Erythroblast (primary cell): ENCODE measurements around the gene ZFPL1.
A peak's percentile ranks its signal among the peaks of the same experiment; 100 is the strongest.

Experiments used
- DNase-seq, 2 experiments: peaks; one replicate each; lab custom pipeline; 2025; lab: John Stamatoyannopoulos, UW
- GATA1 ChIP-seq: IDR thresholded peaks from 2 replicates; pipeline ENCODE4 v1.6.1; 2011; ENCODE audit warnings: low read depth, mild to moderate bottlenecking, control low read depth, low read length, moderate library complexity
- POLR2A ChIP-seq: IDR thresholded peaks from 2 replicates; pipeline ENCODE4 v1.6.1; 2011; ENCODE audit warnings: mild to moderate bottlenecking, low read length

ZFPL1 gene

GRCh38 chr11:65066805-65067291 is 17.2 kb upstream of the ZFPL1 start:
- TF ChIP-seq GATA1: no peak
- TF ChIP-seq POLR2A: no peak
- no peak for DNase-seq

DNA sequence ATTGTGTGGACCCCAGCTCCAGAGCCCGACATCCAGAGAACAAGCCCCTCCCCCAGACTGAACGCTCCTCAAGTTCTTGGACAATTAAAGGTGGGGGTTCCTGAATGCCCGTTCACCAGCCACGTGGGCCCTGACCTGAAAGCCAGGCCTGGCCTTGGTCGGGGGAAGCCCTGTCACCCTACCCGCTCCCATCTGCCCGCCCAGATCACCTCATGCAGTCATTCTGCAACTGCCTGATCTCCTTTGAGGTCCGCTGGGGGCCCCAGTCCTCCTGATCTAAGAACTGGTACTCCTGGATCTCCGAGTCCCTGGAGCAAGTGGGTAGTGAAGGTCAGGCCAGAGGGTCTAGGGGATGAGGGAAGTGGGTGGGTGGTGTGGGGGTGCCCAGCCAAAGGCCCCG is 16.6 kb upstream of the ZFPL1 start:
- no peak for TF ChIP-seq POLR2A
- TF ChIP-seq GATA1: no peak
- no peak for DNase-seq

DNA sequence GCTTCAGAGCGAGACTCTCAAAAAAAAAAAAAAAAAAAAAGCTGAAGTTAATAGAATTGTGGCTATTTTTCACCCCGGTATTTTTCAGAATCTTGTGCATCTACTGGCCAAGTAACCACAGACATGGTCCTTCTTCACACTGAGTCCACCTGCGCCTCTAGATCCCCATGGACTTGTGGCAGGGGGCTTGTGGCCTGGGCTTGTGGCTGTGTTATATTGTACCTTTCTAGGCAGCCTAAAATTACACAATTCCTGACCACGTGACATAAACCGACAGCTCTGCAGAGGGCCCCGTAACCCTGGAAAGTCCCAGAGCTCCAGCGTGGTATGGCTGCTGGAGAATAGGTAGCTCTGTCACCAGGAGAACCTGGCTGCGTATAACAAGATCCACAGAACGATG is 14.8 kb upstream of the ZFPL1 start:
- DNase-seq: no peak
- TF ChIP-seq GATA1 (no peak), POLR2A (no peak)

- DNase-seq: no peak
- TF ChIP-seq POLR2A (no peak), GATA1 (no peak)
Observed at GRCh38 chr11:65071907-65072630, 12.0 kb upstream of the ZFPL1 start.

GRCh38 chr11:65072631-65072966 is 11.4 kb upstream of the ZFPL1 start:
- TF ChIP-seq POLR2A: no peak

GRCh38 chr11:65077451-65077850 is 6.6 kb upstream of the ZFPL1 start:
- no peak for TF ChIP-seq GATA1
- TF ChIP-seq POLR2A: no peak

More at GRCh38 chr11:65072631-65072966, 11.4 kb upstream of the ZFPL1 start:
- no peak for DNase-seq

GRCh38 chr11:65078151-65078550 is 5.9 kb upstream of the ZFPL1 start:
- DNase-seq: peak; percentile 60 to 66
- TF ChIP-seq POLR2A (no peak), GATA1 (no peak)

More at GRCh38 chr11:65077451-65077850, 6.6 kb upstream of the ZFPL1 start:
- no peak for DNase-seq

- no peak for TF ChIP-seq GATA1
- TF ChIP-seq POLR2A: no peak
- no peak for DNase-seq
Observed at GRCh38 chr11:65078786-65079342, 5.2 kb upstream of the ZFPL1 start.

- DNase-seq: peak; percentile 43 to 62
- TF ChIP-seq GATA1 (no peak), POLR2A (no peak)
Observed at GRCh38 chr11:65083134-65083833, 738 bp upstream of the ZFPL1 start.

DNA sequence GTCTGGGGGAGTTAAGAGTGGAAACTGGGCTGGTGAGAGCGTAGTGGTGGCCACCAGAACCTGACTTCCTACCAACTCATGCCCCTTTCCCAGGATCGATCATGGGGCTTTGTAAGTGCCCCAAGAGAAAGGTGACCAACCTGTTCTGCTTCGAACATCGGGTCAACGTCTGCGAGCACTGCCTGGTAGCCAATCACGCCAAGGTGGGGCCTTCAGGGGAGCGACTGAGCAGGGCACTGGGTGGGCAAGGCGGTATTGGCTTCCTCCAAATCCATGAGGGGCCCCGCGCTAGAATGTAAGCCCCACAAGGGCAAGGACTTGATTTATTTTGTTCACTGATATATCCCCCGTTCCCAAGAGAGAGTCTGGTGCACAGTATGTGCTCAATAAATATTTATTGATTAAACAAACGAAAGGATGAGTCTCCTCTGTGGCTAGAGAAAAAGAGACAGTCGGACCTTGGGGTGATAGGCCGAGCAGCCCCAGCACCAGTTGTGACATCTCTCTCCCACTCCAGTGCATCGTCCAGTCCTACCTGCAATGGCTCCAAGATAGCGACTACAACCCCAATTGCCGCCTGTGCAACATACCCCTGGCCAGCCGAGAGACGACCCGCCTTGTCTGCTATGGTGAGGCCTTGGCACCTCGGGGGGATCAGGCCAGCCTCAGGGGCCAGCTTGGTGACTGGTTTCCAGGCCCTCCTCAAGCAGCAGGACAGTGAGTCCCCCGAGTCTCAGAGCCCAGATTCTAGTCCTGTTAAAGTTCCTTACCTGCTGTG is 765 bp downstream of the ZFPL1 start:
- DNase-seq: no peak
- TF ChIP-seq POLR2A (no peak), GATA1 (no peak)

- DNase-seq: no peak
- TF ChIP-seq POLR2A: no peak
- no peak for TF ChIP-seq GATA1
Observed at GRCh38 chr11:65085446-65085845, 1.4 kb downstream of the ZFPL1 start.

- TF ChIP-seq GATA1 (no peak), POLR2A (no peak)
- no peak for DNase-seq
Observed at GRCh38 chr11:65086809-65087208, 2.8 kb downstream of the ZFPL1 start.

DNA sequence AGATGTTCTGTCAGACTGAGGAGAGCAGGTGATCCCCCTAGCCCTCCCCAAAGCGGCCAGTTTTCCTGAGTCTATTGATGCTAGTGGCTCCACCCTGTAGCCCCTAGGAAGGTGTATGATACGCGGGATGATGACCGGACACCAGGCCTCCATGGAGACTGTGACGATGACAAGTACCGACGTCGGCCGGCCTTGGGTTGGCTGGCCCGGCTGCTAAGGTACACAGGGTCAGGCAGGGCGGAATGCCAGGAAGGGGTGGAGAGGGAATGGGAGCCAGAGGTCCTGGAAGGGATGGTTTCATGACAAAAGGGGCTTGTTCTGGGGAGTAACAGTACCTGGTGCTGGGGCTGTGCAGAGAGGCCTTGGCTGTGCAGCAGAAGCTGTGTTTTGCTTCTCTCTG is 3.2 kb downstream of the ZFPL1 start:
- no peak for DNase-seq
- TF ChIP-seq POLR2A (no peak), GATA1 (no peak)
